Measurements from ENCODE around the gene ECD. TPM values are rescaled to one million over a fixed set of nuclear protein-coding genes. Genes with fewer than 3 reads are reported as not detected.

The ECD gene
- polyA plus RNA-seq, 2 of the 4 experiments (the other 2 are of a cell fraction), result 26.5 to 53.6 TPM

DNA sequence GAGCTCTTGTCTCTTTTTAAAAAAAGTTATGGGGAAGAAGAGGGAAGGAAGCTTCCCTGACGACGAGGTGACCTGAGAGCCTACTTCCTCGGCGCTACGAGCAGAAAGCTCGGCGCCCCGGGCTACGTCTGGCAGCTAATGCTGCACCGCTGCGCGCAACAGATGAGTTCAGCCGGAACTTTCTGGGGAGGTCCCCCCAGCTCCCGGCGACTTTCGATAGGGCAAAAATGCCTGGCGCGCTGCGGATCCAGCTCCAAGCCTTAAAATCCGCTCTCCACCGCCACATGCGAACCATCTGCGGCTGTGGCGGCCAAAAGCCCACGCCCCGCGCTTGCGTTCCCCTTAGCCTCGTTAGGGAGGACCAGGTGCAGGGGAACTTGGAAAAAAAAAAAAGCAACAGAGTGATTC is 71.8 kb downstream of the ECD start:
- ChIA-PET POLR2A (interaction anchor here (0.7 to 3.4 kb wide), 12 partner anchors 15 to 741 kb away, joined by 3 to 55 read pairs (median 4); partner anchors contain the start of genes DNAJB12, ECD, FAM149B1 and NUDT13), CTCF (interaction anchor here (0.6 to 1.7 kb wide), 15 partner anchors 9 to 161 kb away, joined by 3 to 19 read pairs (median 4); partner anchors contain the start of gene NUDT13)
- Histone ChIP-seq H3K4me3 (peak overlapping the region; percentile 75), H3K9me3 (no peaks in the 10 kb centered on the region), H3K27ac (peak overlapping the region; percentile 90 to 94), H3K4me1 (peaks cover 18% of the 10 kb centered on the region), H3K4me2 (peak overlapping the region; percentile 72)
- peak; percentile 75 to 76 for ATAC-seq
- WGBS (ENCODE audit: missing lambda C conversion rate), result under 1% methylated on average over 28 of the region's 29 CpGs
- FAIRE-seq, result no peak
- TF ChIP-seq, protein P1, sequence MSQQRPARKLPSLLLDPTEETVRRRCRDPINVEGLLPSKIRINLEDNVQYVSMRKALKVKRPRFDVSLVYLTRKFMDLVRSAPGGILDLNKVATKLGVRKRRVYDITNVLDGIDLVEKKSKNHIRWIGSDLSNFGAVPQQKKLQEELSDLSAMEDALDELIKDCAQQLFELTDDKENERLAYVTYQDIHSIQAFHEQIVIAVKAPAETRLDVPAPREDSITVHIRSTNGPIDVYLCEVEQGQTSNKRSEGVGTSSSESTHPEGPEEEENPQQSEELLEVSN (IDR thresholded peaks at IDR 0.05; ENCODE audit: borderline replicate concordance, low read depth), result 0 out of 2 replicates have a peak, but pooled peaks have one; percentile 48
- TF ChIP-seq, protein P2, sequence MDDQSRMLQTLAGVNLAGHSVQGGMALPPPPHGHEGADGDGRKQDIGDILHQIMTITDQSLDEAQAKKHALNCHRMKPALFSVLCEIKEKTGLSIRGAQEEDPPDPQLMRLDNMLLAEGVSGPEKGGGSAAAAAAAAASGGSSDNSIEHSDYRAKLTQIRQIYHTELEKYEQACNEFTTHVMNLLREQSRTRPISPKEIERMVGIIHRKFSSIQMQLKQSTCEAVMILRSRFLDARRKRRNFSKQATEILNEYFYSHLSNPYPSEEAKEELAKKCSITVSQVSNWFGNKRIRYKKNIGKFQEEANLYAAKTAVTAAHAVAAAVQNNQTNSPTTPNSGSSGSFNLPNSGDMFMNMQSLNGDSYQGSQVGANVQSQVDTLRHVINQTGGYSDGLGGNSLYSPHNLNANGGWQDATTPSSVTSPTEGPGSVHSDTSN (IDR thresholded peaks at IDR 0.05), result no peak
- peak; percentile 60 to 67 for DNase-seq (ENCODE audit: low read depth in 1 of 2, low spot score in 1 of 2)

DNA sequence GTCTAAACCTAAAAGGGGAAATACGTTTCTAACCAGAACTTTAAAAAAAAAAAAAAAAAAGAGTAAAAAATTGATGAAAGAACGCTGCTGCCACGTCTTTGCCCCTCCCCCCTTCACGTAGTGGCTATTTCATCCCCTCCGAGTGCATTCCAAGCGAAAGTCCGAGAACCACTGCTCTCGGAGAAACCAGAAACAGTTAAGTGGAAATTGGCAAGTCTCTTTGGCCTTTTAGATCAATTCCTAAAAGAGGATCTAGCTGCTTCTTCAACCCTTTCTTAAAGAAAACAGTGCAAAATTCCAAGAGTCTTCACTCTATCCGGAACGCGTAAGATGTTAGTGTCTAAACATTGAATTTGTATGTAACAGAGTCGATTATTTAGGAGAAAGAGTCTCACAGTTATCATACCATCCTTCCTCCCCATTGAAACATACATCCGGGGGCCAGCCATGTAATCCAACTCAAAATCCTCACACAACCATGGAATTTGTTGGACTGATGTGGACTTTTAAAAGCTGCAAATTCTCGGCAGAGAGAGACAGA is 72.3 kb downstream of the ECD start:
- no peak for FAIRE-seq
- DNase-seq (ENCODE audit: low read depth in 1 of 2, low spot score in 1 of 2), result peak; percentile 48 to 58
- peak; percentile 14 to 24; a peak in 3 of 6 replicates for ATAC-seq
- TF ChIP-seq, protein P3, sequence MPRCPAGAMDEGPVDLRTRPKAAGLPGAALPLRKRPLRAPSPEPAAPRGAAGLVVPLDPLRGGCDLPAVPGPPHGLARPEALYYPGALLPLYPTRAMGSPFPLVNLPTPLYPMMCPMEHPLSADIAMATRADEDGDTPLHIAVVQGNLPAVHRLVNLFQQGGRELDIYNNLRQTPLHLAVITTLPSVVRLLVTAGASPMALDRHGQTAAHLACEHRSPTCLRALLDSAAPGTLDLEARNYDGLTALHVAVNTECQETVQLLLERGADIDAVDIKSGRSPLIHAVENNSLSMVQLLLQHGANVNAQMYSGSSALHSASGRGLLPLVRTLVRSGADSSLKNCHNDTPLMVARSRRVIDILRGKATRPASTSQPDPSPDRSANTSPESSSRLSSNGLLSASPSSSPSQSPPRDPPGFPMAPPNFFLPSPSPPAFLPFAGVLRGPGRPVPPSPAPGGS (IDR thresholded peaks at IDR 0.05), result no peak
- TF ChIP-seq CBX8 (IDR thresholded peaks at IDR 0.05) (no peak), EP300 (IDR thresholded peaks at IDR 0.05) (no peak), POLR2AphosphoS2 (conservative IDR thresholded peaks at IDR 0.05; ENCODE audit: low read length) (no peak), CBX2 (IDR thresholded peaks at IDR 0.05; ENCODE audit: borderline replicate concordance, low read depth) (no peak), SREBF2 (IDR thresholded peaks at IDR 0.05) (no peak), NFE2L2 (conservative IDR thresholded peaks at IDR 0.05; ENCODE audit: low read length) (no peak), HDAC2 (IDR thresholded peaks at IDR 0.05) (no peak), FOXS1 (CRISPR knock-in tag; IDR thresholded peaks at IDR 0.05) (no peak), KDM1A (IDR thresholded peaks at IDR 0.05; ENCODE audit: low read depth) (no peak), BHLHE40 (IDR thresholded peaks at IDR 0.05; ENCODE audit: low read depth, low read length) (no peak), ZFP36 (IDR thresholded peaks at IDR 0.05; ENCODE audit: borderline replicate concordance, partially characterized antibody) (no peak)
- TF ChIP-seq, protein P4, sequence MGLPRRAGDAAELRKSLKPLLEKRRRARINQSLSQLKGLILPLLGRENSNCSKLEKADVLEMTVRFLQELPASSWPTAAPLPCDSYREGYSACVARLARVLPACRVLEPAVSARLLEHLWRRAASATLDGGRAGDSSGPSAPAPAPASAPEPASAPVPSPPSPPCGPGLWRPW (IDR thresholded peaks at IDR 0.05), result no peak
- TF ChIP-seq, protein P5, sequence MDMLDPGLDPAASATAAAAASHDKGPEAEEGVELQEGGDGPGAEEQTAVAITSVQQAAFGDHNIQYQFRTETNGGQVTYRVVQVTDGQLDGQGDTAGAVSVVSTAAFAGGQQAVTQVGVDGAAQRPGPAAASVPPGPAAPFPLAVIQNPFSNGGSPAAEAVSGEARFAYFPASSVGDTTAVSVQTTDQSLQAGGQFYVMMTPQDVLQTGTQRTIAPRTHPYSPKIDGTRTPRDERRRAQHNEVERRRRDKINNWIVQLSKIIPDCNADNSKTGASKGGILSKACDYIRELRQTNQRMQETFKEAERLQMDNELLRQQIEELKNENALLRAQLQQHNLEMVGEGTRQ (IDR thresholded peaks at IDR 0.05), result no peak
- TF ChIP-seq, protein P6, sequence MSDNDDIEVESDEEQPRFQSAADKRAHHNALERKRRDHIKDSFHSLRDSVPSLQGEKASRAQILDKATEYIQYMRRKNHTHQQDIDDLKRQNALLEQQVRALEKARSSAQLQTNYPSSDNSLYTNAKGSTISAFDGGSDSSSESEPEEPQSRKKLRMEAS (IDR thresholded peaks at IDR 0.05), result no peak
- TF ChIP-seq, protein P7, sequence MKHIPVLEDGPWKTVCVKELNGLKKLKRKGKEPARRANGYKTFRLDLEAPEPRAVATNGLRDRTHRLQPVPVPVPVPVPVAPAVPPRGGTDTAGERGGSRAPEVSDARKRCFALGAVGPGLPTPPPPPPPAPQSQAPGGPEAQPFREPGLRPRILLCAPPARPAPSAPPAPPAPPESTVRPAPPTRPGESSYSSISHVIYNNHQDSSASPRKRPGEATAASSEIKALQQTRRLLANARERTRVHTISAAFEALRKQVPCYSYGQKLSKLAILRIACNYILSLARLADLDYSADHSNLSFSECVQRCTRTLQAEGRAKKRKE (CRISPR knock-in tag; IDR thresholded peaks at IDR 0.05; ENCODE audit: low read depth), result no peak
- TF ChIP-seq, protein P8, sequence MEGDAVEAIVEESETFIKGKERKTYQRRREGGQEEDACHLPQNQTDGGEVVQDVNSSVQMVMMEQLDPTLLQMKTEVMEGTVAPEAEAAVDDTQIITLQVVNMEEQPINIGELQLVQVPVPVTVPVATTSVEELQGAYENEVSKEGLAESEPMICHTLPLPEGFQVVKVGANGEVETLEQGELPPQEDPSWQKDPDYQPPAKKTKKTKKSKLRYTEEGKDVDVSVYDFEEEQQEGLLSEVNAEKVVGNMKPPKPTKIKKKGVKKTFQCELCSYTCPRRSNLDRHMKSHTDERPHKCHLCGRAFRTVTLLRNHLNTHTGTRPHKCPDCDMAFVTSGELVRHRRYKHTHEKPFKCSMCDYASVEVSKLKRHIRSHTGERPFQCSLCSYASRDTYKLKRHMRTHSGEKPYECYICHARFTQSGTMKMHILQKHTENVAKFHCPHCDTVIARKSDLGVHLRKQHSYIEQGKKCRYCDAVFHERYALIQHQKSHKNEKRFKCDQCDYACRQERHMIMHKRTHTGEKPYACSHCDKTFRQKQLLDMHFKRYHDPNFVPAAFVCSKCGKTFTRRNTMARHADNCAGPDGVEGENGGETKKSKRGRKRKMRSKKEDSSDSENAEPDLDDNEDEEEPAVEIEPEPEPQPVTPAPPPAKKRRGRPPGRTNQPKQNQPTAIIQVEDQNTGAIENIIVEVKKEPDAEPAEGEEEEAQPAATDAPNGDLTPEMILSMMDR (IDR thresholded peaks at IDR 0.05), result no peak
- WGBS (ENCODE audit: missing lambda C conversion rate), result 1% methylated on average over 14 of the region's 14 CpGs
- H3K4me2 ChIP-seq, result peak overlapping the region; percentile 72
- POLR2A ChIA-PET, result interaction anchor here (0.7 to 3.4 kb wide), 12 partner anchors 12 to 741 kb away, joined by 3 to 55 read pairs (median 4); partner anchors contain the start of genes DNAJB12, ECD, FAM149B1 and NUDT13
- peak overlapping the region; percentile 90 to 94 for H3K27ac ChIP-seq
- peaks cover 18% of the 10 kb centered on the region for H3K4me1 ChIP-seq
- H3K4me3 ChIP-seq, result peak overlapping the region; percentile 75
- CTCF ChIA-PET, result interaction anchor here (0.6 to 1.7 kb wide), 19 partner anchors 8 to 731 kb away, joined by 3 to 19 read pairs (median 4); partner anchors contain the start of gene NUDT13
- no peaks in the 10 kb centered on the region for H3K9me3 ChIP-seq
